IPS-18a (cell line): ENCODE results near the gene RNF214.

Experiments used
- H3K27ac ChIP-seq: one replicate; pipeline ENCODE4 v1.5.1; 2013; ENCODE audit warnings: low read length
- H3K27me3 ChIP-seq: one replicate; pipeline ENCODE4 v1.6.1; 2013; ENCODE audit warnings: mild to moderate bottlenecking, low read length; ENCODE audit not compliant: control insufficient read depth, insufficient read depth
- H3K36me3 ChIP-seq: one replicate; pipeline ENCODE4 v1.6.1; 2013; ENCODE audit warnings: low read depth, low read length; ENCODE audit not compliant: control insufficient read depth
- H3K4me1 ChIP-seq: one replicate; pipeline ENCODE4 v1.6.1; 2013; ENCODE audit warnings: low read depth, low read length; ENCODE audit not compliant: control insufficient read depth
- H3K4me3 ChIP-seq: one replicate; pipeline ENCODE4 v1.5.1; 2013; ENCODE audit warnings: low read length
- H3K9ac ChIP-seq: one replicate; pipeline ENCODE4 v1.6.1; 2013; ENCODE audit warnings: mild to moderate bottlenecking, low read length, moderate library complexity
- H3K9me3 ChIP-seq: one replicate; pipeline ENCODE4 v1.6.1; 2013; ENCODE audit warnings: low read depth, low read length; ENCODE audit not compliant: control insufficient read depth

RNF214 gene

DNA sequence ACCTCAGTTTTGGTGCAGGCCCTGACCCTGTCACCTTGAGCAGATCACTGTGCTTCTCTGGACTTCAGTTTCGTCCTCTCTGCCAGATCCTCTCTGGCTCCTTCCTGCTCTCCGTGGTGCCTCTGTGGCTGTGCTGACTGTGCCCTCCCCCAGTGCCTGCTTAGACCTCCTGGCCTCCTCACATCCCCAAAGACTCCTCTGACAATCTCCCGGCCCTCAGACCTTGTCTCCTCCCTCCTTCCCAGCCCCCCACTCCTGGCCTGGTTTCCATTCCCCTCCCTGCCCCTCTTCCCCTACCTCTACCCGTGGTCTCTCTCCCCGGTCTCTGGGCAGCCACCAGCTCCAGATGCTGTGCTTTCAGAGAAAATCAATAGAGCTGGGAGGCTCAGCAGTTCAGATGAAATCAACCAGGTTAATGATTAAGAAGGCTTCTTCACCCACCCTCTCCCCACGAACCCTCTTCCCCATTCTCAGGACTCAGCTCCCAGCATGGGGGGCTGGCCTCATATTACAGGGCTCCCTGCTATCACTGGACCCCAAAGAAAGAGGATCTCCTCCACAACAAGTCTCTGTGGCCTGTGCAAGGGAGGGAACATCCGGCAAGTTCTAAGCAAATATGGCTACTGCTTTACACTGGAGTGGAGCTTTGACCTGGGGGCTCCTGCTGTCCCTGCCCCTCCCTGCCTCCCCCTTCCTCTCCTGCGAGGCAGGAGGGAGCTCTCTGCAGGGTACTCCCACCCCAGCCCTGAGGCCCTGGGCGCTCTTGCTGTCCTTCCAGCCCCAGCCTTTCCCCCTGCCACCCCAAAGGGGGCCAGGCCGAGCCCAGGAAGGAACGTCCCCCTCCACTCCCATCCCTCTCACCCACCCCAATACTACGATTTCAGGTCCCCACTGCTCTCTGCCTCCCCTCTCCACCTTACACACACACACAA is 67.1 kb downstream of the RNF214 start:
- Histone ChIP-seq H3K4me1 (peaks cover 15% of the 10 kb centered on the region), H3K9ac (no peak overlapping the region), H3K9me3 (no peaks in the 10 kb centered on the region), H3K27me3 (no peaks in the 10 kb centered on the region), H3K4me3 (no peak overlapping the region), H3K36me3 (no peaks in the 10 kb centered on the region), H3K27ac (no peak overlapping the region)

GRCh38 chr11:117300283-117300663 is 67.8 kb downstream of the RNF214 start:
- no peaks in the 10 kb centered on the region for H3K36me3 ChIP-seq
- H3K27me3 ChIP-seq = no peaks in the 10 kb centered on the region
- H3K9me3 ChIP-seq = no peaks in the 10 kb centered on the region
- no peak overlapping the region for H3K27ac ChIP-seq
- no peak overlapping the region for H3K4me3 ChIP-seq
- no peak overlapping the region for H3K9ac ChIP-seq
- peaks cover 15% of the 10 kb centered on the region for H3K4me1 ChIP-seq

GRCh38 chr11:117300773-117301172 is 68.3 kb downstream of the RNF214 start:
- H3K27me3 ChIP-seq = no peaks in the 10 kb centered on the region
- H3K4me1 ChIP-seq = peaks cover 15% of the 10 kb centered on the region
- no peaks in the 10 kb centered on the region for H3K9me3 ChIP-seq
- H3K4me3 ChIP-seq = no peak overlapping the region
- no peak overlapping the region for H3K9ac ChIP-seq
- no peak overlapping the region for H3K27ac ChIP-seq
- H3K36me3 ChIP-seq = no peaks in the 10 kb centered on the region

GRCh38 chr11:117302228-117302627 is 69.8 kb downstream of the RNF214 start:
- no peak overlapping the region for H3K27ac ChIP-seq
- no peak overlapping the region for H3K9ac ChIP-seq
- H3K4me1 ChIP-seq = peaks cover 15% of the 10 kb centered on the region
- H3K9me3 ChIP-seq = no peaks in the 10 kb centered on the region
- no peaks in the 10 kb centered on the region for H3K36me3 ChIP-seq
- no peaks in the 10 kb centered on the region for H3K27me3 ChIP-seq
- H3K4me3 ChIP-seq = no peak overlapping the region

- Histone ChIP-seq H3K4me1 (peaks cover 15% of the 10 kb centered on the region), H3K9me3 (no peaks in the 10 kb centered on the region), H3K9ac (no peak overlapping the region), H3K27me3 (no peaks in the 10 kb centered on the region), H3K4me3 (no peak overlapping the region), H3K36me3 (no peaks in the 10 kb centered on the region), H3K27ac (no peak overlapping the region)
Measured at GRCh38 chr11:117303101-117303500, 70.6 kb downstream of the RNF214 start.

DNA sequence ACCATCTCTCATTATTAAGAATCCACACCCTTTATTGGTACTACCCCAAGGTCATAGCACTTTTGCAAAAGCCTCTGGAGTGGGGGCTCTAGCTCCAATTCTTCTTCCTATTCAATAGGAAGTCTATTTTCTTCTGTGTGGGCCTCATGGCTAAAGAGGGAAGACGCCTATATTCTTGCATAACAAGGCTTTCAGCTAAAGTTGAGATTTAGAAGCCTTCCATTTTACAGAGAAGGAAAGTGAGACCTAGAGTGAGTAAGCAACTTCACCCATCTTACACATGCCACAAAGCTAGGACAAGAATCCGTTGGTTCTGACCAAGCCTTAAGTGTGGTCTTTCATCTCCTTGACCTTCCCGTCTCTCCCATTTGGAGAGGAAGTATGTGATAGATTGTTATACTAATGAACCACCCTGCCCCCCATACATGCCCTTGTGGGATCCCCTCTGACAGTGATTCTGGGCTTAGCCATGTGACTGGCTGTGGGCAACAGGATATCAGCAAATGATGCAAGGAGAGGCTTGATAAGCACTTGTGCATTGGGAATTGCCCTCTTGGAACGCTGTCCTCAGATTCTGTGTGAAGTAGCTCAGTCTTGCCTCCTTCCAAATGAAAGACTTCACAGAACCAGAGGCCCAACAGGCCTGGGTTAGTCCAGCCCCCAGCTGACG is 71.3 kb downstream of the RNF214 start:
- H3K4me3 ChIP-seq = no peak overlapping the region
- no peak overlapping the region for H3K27ac ChIP-seq

DNA sequence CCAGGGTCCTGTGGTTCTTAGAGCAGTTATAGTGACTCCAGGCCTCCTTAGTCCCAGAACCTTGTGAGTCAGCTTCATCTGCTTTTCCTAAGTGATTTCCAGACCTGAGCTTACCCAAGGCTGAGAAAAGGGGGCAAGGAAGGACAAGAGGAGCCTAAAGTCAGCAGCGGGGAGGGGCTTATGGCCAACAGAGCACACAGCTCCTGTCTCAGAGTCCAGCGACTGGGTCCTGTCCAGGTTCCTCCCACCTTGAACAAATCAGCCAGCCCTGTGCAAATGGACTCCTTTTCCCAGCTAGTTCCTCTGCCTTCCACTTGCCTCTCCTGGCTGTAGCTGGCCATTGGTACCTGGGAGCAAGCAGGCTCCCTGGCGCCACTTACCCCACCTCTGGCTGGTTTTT is 72.7 kb downstream of the RNF214 start:
- peaks cover 5% of the 10 kb centered on the region for H3K4me1 ChIP-seq
- H3K9ac ChIP-seq = no peak overlapping the region
- no peaks in the 10 kb centered on the region for H3K36me3 ChIP-seq
- no peak overlapping the region for H3K4me3 ChIP-seq
- H3K27ac ChIP-seq = no peak overlapping the region
- H3K9me3 ChIP-seq = no peaks in the 10 kb centered on the region
- no peaks in the 10 kb centered on the region for H3K27me3 ChIP-seq

More for the DNA sequence above, 71.3 kb downstream of the RNF214 start:
- H3K4me1 ChIP-seq = peaks cover 15% of the 10 kb centered on the region
- H3K9ac ChIP-seq = no peak overlapping the region
- H3K36me3 ChIP-seq = no peaks in the 10 kb centered on the region
- H3K27me3 ChIP-seq = no peaks in the 10 kb centered on the region
- no peaks in the 10 kb centered on the region for H3K9me3 ChIP-seq

DNA sequence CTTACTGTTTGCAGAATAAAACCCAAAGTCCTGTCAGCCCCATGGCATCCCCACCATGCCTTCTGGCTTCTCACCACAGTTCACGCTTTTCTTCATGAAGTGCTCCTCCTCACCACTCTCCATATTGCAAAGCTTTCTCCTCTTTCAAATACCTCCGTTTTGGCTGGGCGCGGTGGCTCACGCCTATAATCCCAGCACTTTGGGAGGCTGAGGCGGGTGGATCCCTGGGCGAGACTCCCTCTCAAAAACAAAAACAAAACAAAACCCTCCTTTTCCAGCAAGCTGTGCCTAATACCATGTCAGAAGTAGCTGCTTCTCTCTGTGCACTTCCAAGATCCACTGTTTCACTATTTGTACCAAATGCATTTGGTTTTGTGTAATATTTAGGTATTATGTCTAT is 76.8 kb downstream of the RNF214 start:
- Histone ChIP-seq H3K4me3 (no peak overlapping the region), H3K4me1 (no peaks in the 10 kb centered on the region), H3K27ac (no peak overlapping the region), H3K9ac (no peak overlapping the region), H3K36me3 (no peaks in the 10 kb centered on the region), H3K9me3 (no peaks in the 10 kb centered on the region), H3K27me3 (no peaks in the 10 kb centered on the region)

- H3K27ac ChIP-seq = no peak overlapping the region
Measured at GRCh38 chr11:117313091-117313490, 80.6 kb downstream of the RNF214 start.

DNA sequence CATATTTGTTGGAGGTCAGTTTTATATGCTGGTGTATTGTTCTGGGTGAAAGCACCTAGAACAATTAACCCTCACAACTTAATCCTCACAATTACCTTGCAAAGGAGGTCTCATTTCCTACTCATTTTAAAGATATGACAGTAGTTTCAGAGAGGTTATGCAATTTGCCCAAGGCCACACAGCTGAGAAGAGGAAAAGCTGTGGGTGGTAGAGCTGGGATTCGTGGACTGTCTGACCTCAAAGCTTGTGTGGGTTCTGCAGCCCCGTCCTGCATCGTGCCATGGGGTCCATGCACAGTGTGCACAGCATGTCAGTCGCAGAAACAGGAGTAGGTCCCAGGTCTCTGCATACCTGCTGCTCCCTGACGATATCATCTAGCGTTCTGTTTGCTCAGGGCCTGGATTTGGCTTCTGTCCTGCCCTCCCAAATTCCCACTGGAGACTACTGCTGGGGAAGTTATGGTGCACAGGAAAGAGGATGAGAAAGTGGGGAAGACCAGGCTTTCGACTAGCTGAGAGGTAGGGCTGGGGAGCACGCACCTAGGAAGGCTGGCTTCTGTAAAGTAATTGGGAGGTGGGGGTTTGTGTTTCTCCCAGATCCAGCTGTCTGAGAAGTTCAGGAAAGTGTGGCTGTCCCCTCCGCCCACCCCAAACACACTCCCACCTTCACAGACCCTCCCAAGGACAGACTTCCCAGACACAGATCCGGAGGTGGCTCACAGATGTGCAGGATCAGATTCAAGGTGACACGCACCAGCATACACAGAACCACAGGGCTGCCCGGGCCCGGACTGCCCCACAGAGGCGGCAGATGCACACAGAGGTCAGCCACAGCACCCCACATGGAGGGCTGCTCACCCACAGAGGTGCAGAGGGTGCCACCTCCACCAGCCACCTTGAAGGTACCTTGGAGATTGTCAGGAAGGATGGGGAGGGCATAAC is 81.6 kb downstream of the RNF214 start:
- H3K27ac ChIP-seq = no peak overlapping the region
- no peak overlapping the region for H3K9ac ChIP-seq
- H3K9me3 ChIP-seq = no peaks in the 10 kb centered on the region
- H3K4me1 ChIP-seq = peaks cover 5% of the 10 kb centered on the region
- H3K4me3 ChIP-seq = no peak overlapping the region
- H3K27me3 ChIP-seq = peaks cover 7% of the 10 kb centered on the region
- H3K36me3 ChIP-seq = no peaks in the 10 kb centered on the region

More at GRCh38 chr11:117313091-117313490, 80.6 kb downstream of the RNF214 start:
- H3K36me3 ChIP-seq = no peaks in the 10 kb centered on the region
- no peak overlapping the region for H3K4me3 ChIP-seq
- H3K27me3 ChIP-seq = peaks cover 7% of the 10 kb centered on the region
- no peak overlapping the region for H3K9ac ChIP-seq
- H3K9me3 ChIP-seq = no peaks in the 10 kb centered on the region
- H3K4me1 ChIP-seq = peaks cover 5% of the 10 kb centered on the region

DNA sequence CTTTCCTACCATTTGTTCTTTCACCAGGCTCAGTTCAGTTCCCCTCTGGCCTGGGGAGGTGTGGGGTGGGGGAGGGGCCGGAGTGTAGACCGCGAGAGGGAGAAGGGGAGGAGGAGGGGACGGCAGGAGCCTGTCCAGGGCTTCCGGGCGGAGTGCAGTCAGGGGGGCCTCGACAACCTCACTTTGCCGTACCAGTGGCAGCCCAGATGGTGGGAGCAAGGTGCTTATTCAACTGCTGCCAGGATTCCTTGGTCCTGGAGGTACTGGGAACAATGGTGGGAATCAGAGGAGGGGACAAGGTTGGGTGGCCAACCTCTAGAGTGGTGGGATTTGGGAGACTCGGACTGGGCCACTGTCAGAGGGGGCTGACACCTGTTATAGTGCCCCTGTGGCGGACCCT is 82.4 kb downstream of the RNF214 start:
- Histone ChIP-seq H3K4me1 (peaks cover 5% of the 10 kb centered on the region), H3K27ac (no peak overlapping the region), H3K9ac (no peak overlapping the region), H3K9me3 (no peaks in the 10 kb centered on the region), H3K4me3 (peak overlapping the region; percentile 62), H3K36me3 (no peaks in the 10 kb centered on the region), H3K27me3 (peaks cover 7% of the 10 kb centered on the region)
